Activated CD4-positive, alpha-beta T cell treated with anti-CD3 and anti-CD28 coated beads for 36 hours (primary cell): ENCODE results near the gene CCAR1. TPM values are rescaled to one million over a fixed set of nuclear protein-coding genes. Genes with fewer than 3 reads are reported as not detected.
"Not testable (repeated sequence)": the region's sequence is repeated elsewhere in the genome, so short reads cannot be mapped to it uniquely, and the experiment has no call there.

Experiments used
- ATAC-seq: fragments of 200-7000 bp; cut with Tn5 transposase; one replicate; pipeline ENCODE4 v1.10.0; 2021; ENCODE audit warnings: mild to moderate bottlenecking, moderate library complexity
- CTCF ChIA-PET: fragments of 350-600 bp; sonication (Branson Sonifier 250); formaldehyde crosslinking; loops from one replicate; lab custom pipeline; 2021; ENCODE audit warnings: antibody characterized with exemption; lab: Charles Lee
- POLR2A ChIA-PET: fragments of 350-600 bp; sonication (Branson Sonifier 250); formaldehyde crosslinking; loops from one replicate; lab custom pipeline; 2021; ENCODE audit warnings: antibody characterized with exemption, inconsistent platforms; lab: Charles Lee
- DNase-seq: peaks from one replicate; pipeline ENCODE4 v3.0.0-alpha.2; 2020
- H3K27ac Mint-ChIP-seq: one replicate; pipeline ENCODE4 v1.8.0; 2021; ENCODE audit warnings: mixed read lengths
- H3K27me3 Mint-ChIP-seq: one replicate; pipeline ENCODE4 v1.8.0; 2021; ENCODE audit warnings: mixed read lengths
- H3K36me3 Mint-ChIP-seq: one replicate; pipeline ENCODE4 v1.8.0; 2021; ENCODE audit warnings: low read depth, mixed read lengths
- H3K4me1 Mint-ChIP-seq: one replicate; pipeline ENCODE4 v1.8.0; 2021; ENCODE audit warnings: mixed read lengths
- H3K4me3 Mint-ChIP-seq: one replicate; pipeline ENCODE4 v1.8.0; 2021; ENCODE audit warnings: mild to moderate bottlenecking, moderate library complexity, mixed read lengths
- H3K9me3 Mint-ChIP-seq: one replicate; pipeline ENCODE4 v1.8.0; 2021; ENCODE audit warnings: low read depth, mixed read lengths
- intact Hi-C, 2 experiments: fragments of 100-400 bp; cut with DNase I in 1 of 2; cut with micrococcal nuclease in 1 of 2; formaldehyde crosslinking; loops; one replicate each; pipeline versions ENCODE4 v1.14.2 to v1.15.1; 2022 to 2024; cut with DNase I, micrococcal nuclease
- microRNA-seq: library from miRNA; unstranded; fragments of <30 nt; microRNA quantifications from one replicate; pipeline ENCODE4 v1.2.0, GENCODE V29; 2021; ENCODE audit warnings: borderline replicate concordance
- total RNA-seq, 2 experiments: library from RNA; stranded (reverse); gene quantifications; one replicate each; pipeline ENCODE4 v1.2.3, GENCODE V29; 2021

The CCAR1 gene
- total RNA-seq, 2 experiments from 2014 or later: 89.5 to 125 TPM

- H3K36me3 Mint-ChIP-seq: no peaks in the 10 kb centered on the region
- no peak overlapping the region for H3K27ac Mint-ChIP-seq
- ChIA-PET CTCF (interaction anchor here (1.1 to 1.4 kb wide), 3 partner anchors 11 to 67 kb away, joined by 3 read pairs; no protein-coding TSS in a partner anchor), POLR2A (interaction anchor here (0.9 kb wide), 1 partner anchor 42 kb away, joined by 3 read pairs; no protein-coding TSS in a partner anchor)
- H3K9me3 Mint-ChIP-seq: no peaks in the 10 kb centered on the region
- intact Hi-C loops: no loop called here
- H3K27me3 Mint-ChIP-seq: no peaks in the 10 kb centered on the region
- no peak for DNase-seq
- ATAC-seq: no peak
- peak overlapping the region; percentile 19 for H3K4me3 Mint-ChIP-seq
- peaks cover 19% of the 10 kb centered on the region for H3K4me1 Mint-ChIP-seq
Observed at GRCh38 chr10:68828833-68829232, 107.8 kb downstream of the CCAR1 start.

GRCh38 chr10:68829521-68829920 lies 108.5 kb downstream of the CCAR1 start:
- H3K4me1 Mint-ChIP-seq: peaks cover 19% of the 10 kb centered on the region
- H3K4me3 Mint-ChIP-seq: no peak overlapping the region
- no peaks in the 10 kb centered on the region for H3K36me3 Mint-ChIP-seq
- H3K9me3 Mint-ChIP-seq: no peaks in the 10 kb centered on the region
- no peak for ATAC-seq
- peak; percentile 19 for DNase-seq
- ChIA-PET CTCF (interaction anchor here (0.7 to 1.4 kb wide), 3 partner anchors 11 to 196 kb away, joined by 3 read pairs; no protein-coding TSS in a partner anchor), POLR2A (no interaction called here)
- intact Hi-C loops: no loop called here
- H3K27me3 Mint-ChIP-seq: no peaks in the 10 kb centered on the region
- H3K27ac Mint-ChIP-seq: no peak overlapping the region

DNA sequence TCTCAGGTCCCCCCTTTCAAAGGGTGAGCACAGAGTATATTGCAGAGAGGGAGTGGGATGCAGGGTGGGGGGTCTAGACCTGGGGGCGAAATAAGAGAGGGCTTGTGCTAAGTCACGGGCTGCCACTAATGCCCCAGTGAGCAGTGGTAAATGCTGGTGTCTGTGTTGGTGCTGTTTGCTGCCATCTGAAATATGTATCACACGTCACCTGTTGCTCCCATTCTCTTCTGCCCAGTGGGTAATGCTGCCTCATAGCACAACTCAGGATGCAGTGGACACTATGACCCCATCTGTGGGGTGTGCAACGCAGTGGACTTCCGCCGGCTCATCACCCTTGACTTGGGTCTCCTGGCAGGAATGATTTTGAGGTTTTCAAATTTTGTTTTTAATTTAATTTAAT lies 108.9 kb downstream of the CCAR1 start:
- CTCF ChIA-PET: interaction anchor here (0.7 kb wide), 2 partner anchors 23 to 196 kb away, joined by 3 read pairs; no protein-coding TSS in a partner anchor
- intact Hi-C loops: no loop called here
- H3K4me1 Mint-ChIP-seq: peaks cover 19% of the 10 kb centered on the region
- no peak overlapping the region for H3K4me3 Mint-ChIP-seq
- POLR2A ChIA-PET: no interaction called here
- no peak overlapping the region for H3K27ac Mint-ChIP-seq
- H3K27me3 Mint-ChIP-seq: no peaks in the 10 kb centered on the region
- DNase-seq: no peak
- no peak for ATAC-seq
- no peaks in the 10 kb centered on the region for H3K36me3 Mint-ChIP-seq
- no peaks in the 10 kb centered on the region for H3K9me3 Mint-ChIP-seq

DNA sequence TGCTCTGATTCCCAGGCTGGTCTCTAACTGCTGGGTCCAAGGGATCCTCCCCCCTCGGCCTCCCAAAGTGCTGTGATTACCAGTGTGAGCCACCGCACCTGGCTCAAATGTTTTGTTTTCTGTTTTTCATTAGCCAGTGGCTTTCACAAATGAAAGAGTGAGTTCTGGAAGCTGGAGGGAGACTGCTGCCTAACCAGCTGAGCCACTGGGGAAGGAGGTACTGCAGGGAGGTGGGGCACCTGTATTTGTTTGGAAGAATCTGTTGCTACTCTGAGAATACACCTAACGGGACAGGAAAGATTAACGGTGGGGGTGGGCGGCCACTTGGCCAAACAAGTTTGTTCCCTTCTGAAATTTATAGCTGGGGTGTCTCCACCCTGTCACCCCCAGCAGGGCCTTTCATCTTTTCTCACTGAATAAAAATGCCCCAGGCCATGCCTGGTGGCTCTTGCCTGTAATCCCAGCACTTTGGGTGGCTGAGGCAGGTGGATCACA lies 111.0 kb downstream of the CCAR1 start:
- CTCF ChIA-PET: interaction anchor here (0.6 to 1.0 kb wide), 2 partner anchors 150 to 494 kb away, joined by 3 read pairs; no protein-coding TSS in a partner anchor
- no peaks in the 10 kb centered on the region for H3K36me3 Mint-ChIP-seq
- peaks cover 14% of the 10 kb centered on the region for H3K4me1 Mint-ChIP-seq
- H3K9me3 Mint-ChIP-seq: no peaks in the 10 kb centered on the region
- intact Hi-C loops: no loop called here
- H3K27ac Mint-ChIP-seq: no peak overlapping the region
- no peak overlapping the region for H3K4me3 Mint-ChIP-seq
- ATAC-seq: no peak
- no peak for DNase-seq
- POLR2A ChIA-PET: no interaction called here
- no peaks in the 10 kb centered on the region for H3K27me3 Mint-ChIP-seq

GRCh38 chr10:68832601-68833000 lies 111.6 kb downstream of the CCAR1 start:
- POLR2A ChIA-PET: no interaction called here
- H3K27me3 Mint-ChIP-seq: no peaks in the 10 kb centered on the region
- no peak overlapping the region for H3K27ac Mint-ChIP-seq
- H3K4me3 Mint-ChIP-seq: no peak overlapping the region
- CTCF ChIA-PET: interaction anchor here (0.6 to 1.0 kb wide), 2 partner anchors 151 to 493 kb away, joined by 3 read pairs; no protein-coding TSS in a partner anchor
- H3K9me3 Mint-ChIP-seq: no peaks in the 10 kb centered on the region
- ATAC-seq (no peak), DNase-seq (no peak)
- H3K36me3 Mint-ChIP-seq: no peaks in the 10 kb centered on the region
- intact Hi-C loops: no loop called here
- peaks cover 14% of the 10 kb centered on the region for H3K4me1 Mint-ChIP-seq

DNA sequence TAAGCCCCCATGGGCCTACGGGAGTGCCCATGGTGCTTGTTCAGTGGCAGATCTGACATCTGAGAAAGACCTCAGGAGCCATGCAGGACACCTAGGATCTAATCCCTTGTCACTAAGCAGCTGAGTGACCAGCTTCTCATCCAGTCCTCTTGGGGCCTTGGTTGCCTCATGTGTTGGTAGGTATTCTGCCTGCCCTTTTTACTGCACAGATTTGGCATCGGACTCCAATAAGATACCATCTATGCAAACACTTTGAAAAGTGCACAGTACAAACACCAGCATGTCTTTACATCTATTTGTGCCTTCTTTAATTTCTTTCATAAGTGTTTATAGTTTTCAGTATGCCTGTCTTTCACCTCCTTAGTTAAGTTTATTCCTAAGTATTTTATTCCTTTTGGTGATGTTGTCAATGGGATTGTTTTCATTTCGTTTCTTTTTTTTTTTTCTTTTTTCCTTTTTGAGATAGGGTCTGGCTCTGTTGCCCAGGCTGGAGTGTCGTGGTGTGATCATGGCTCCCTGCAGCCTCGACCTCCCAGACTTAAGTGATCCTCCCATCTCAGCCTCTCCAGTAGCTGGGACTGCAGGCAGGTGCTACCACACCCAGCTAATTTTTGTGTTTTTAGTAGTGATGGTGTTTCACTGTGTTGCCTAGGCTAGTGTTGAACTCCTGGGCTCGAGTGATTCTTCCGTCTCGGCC lies 116.7 kb downstream of the CCAR1 start:
- Mint-ChIP-seq H3K9me3 (no peaks in the 10 kb centered on the region), H3K36me3 (no peaks in the 10 kb centered on the region), H3K4me3 (no peak overlapping the region), H3K4me1 (no peaks in the 10 kb centered on the region), H3K27ac (no peak overlapping the region), H3K27me3 (no peaks in the 10 kb centered on the region)
- CTCF ChIA-PET: interaction anchor here (0.7 kb wide), 1 partner anchor 40 kb away, joined by 3 read pairs; no protein-coding TSS in a partner anchor
- POLR2A ChIA-PET: no interaction called here
- DNase-seq (no peak), ATAC-seq (no peak)
- intact Hi-C loops: no loop called here

DNA sequence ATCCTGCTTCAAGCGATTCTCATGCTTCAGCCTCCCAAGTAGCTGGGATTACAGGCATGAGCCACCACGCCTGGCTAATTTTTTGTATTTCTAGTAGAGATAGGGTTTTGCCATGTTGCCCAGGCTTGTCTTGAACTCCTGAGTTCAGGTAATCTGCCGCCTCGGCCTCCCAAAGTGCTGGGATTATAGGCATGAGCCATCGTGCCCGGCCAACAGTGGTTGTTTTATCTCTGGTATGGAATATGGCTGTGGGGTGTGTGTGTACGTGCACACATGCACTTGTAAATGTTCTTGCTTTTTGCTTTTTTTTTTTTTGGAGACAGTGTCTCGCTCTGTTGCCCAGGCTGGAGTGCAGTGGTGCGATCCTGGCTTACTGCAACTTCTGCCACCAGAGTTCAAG lies 119.6 kb downstream of the CCAR1 start:
- H3K4me1 Mint-ChIP-seq, DNase-seq, ATAC-seq, H3K4me3 Mint-ChIP-seq, H3K27ac Mint-ChIP-seq, H3K36me3 Mint-ChIP-seq, POLR2A ChIA-PET, H3K9me3 Mint-ChIP-seq, intact Hi-C loops, CTCF ChIA-PET, H3K27me3 Mint-ChIP-seq: not testable (repeated sequence)

Small RNA genes lying within 50 kb of the gene (microRNA-seq; reads per million reads assigned to microRNA genes)
- not detected for gene MIR1254-1

Other genes starting within 250 kb of the CCAR1 start
- 10 to 100 TPM; 27.3 to 28.9 TPM for gene DNA2, start 249.3 kb upstream of the CCAR1 start, total RNA-seq
- gene SLC25A16, start 193.7 kb upstream of the CCAR1 start, total RNA-seq: 10 to 100 TPM in 1 of 2 experiments, 1 to 10 TPM in 1; 9.0 to 11.8 TPM
- 1 to 10 TPM in 1 of 2 experiments, under 1 TPM in 1; 0.71 to 1.3 TPM for gene TET1, start 160.9 kb upstream of the CCAR1 start, total RNA-seq
- gene STOX1, start 106.3 kb downstream of the CCAR1 start, total RNA-seq: under 1 TPM; 0.74 to 0.87 TPM
- 10 to 100 TPM; 61.6 to 81.6 TPM for gene DDX50, start 180.1 kb downstream of the CCAR1 start, total RNA-seq
- gene DDX21, start 234.9 kb downstream of the CCAR1 start, total RNA-seq: 100 to 1,000 TPM; 187 to 192 TPM